LNCaP clone FGC (cell line): ENCODE results near the gene EPHB3.

ENCODE experiments used
- DNase-seq: peaks from one replicate; pipeline ENCODE4 v3.0.0-alpha.2; 2011; ENCODE audit warnings: low read depth
- H3K4me3 ChIP-seq: 2 replicates; pipeline ENCODE4 v1.5.1; 2011; ENCODE audit warnings: mild to moderate bottlenecking, low read depth, low read length, control low read depth
- TF ChIP-seq, protein P1 (sequence below): IDR thresholded peaks from 2 replicates; pipeline ENCODE4 v1.5.1; 2012; ENCODE audit warnings: mild to moderate bottlenecking; ENCODE audit not compliant: control insufficient read depth, insufficient read depth; ENCODE audit errors: extremely low read depth

The EPHB3 gene

DNA sequence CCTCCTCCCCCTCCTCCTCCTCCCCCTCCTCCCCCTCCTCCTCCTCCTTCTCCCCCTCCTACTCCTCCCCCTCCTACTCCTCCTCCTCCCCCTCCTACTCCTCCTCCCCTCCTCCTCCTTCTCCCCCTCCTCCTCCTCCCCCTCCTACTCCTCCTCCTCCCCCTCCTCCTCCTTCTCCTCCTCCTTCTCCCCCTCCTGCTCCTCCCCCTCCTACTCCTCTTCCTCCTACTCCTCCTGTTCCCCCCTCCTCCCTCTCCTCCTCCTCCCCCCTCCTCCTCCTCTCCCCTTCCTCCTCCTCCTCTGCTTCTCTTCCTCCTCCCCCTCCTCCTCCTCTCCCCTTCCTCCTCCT is 17.1 kb upstream of the EPHB3 start:
- DNase-seq, result no peak
- TF ChIP-seq, protein P1, sequence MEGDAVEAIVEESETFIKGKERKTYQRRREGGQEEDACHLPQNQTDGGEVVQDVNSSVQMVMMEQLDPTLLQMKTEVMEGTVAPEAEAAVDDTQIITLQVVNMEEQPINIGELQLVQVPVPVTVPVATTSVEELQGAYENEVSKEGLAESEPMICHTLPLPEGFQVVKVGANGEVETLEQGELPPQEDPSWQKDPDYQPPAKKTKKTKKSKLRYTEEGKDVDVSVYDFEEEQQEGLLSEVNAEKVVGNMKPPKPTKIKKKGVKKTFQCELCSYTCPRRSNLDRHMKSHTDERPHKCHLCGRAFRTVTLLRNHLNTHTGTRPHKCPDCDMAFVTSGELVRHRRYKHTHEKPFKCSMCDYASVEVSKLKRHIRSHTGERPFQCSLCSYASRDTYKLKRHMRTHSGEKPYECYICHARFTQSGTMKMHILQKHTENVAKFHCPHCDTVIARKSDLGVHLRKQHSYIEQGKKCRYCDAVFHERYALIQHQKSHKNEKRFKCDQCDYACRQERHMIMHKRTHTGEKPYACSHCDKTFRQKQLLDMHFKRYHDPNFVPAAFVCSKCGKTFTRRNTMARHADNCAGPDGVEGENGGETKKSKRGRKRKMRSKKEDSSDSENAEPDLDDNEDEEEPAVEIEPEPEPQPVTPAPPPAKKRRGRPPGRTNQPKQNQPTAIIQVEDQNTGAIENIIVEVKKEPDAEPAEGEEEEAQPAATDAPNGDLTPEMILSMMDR, result no peak
- H3K4me3 ChIP-seq, result no peak overlapping the region

GRCh38 chr3:184545769-184546168 is 15.8 kb upstream of the EPHB3 start:
- no peak overlapping the region for H3K4me3 ChIP-seq
- DNase-seq, result no peak
- TF ChIP-seq, protein P1, result no peak

DNA sequence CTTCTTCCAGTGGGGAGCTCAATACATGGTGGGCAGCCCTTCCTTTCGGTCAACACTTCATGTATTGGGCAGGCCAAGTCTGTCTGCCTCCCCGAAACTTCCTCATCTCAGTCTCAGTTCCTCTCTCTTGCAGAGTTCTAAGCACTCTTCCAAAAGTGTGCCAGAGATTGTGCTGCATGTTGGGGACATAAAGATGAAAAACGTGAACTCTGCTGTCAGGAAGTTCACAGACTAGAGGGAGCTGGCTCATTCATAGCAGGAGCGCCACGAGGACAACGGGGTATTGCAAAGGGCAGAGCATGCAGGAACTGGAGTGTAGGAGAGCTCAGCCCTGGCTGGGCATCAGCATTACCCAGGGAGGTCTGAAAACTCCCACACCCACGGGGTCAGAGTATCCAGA is 15.3 kb upstream of the EPHB3 start:
- no peak overlapping the region for H3K4me3 ChIP-seq
- no peak for DNase-seq
- TF ChIP-seq, protein P1, result no peak

DNA sequence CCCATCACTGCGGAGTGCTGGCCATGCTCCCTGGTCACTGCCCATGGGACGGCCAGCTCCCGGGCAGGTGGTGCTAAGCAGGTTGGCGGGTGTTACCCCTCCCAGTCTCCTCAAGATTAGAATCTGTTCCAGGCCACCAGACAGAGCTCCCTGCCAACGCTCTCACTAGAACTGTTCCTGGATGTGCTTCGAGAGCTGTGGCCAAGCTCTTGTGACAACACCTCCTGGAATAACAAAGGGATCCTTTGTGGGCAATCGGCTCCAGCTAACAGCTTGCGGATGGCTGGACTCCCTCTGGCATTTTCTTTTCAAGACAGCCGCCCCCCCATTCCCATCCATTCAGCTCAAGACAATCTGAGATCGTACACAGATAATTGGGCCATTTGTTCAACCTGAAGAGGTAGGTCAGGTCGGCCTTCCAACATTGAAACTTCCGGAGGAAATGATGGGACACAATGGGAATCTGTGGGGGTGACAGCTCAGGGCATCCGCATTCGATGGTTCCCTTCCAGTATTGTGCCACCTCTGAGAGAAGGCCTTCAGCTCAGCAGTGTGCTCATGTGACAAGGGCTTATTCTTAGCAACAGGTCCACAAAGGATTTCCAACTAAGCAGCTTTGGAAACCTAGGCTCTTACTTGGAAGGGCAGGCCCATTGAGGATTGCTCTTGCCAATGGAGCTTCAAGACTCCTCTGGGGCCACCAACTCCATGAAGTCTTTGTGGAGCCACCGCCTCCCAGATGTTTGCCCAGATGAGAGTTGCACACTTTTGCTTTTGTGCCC is 11.6 kb upstream of the EPHB3 start:
- TF ChIP-seq, protein P1, result no peak
- H3K4me3 ChIP-seq, result no peak overlapping the region
- DNase-seq, result no peak

DNA sequence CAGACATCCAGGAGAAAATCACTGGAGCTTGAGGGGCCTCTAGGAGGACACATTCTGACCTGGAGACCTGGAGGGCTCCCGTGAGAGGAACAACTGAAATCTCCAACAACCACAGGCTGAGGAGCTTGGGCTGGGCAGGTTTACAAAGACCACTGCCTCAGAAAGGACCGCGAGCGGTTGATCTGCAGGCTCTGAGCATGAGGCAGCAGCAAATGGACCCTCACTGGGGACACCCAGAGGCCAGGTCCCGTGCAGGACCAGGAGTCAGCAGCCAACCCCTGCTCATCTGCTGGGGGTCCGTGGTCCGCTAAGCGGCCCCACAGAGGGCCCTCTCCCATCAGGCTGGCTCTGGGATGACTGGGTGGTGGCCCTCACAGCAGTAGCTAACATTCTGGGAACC is 10.5 kb upstream of the EPHB3 start:
- H3K4me3 ChIP-seq, result no peak overlapping the region
- DNase-seq, result no peak
- TF ChIP-seq, protein P1, result no peak

- no peak for DNase-seq
- TF ChIP-seq, protein P1, result no peak
- H3K4me3 ChIP-seq, result no peak overlapping the region
Measured at GRCh38 chr3:184551614-184552256, 9.8 kb upstream of the EPHB3 start.
